K562 (cell line): ENCODE measurements around the gene VMP1. TPM values are rescaled to one million over a fixed set of nuclear protein-coding genes. Genes with fewer than 3 reads are reported as not detected.

Experiments used
- DEAF1 ChIP-seq: fragments of 450-650 bp; formaldehyde crosslinking; IDR thresholded peaks from 2 replicates; pipeline ENCODE4 v1.4.0; 2020; ENCODE audit warnings: mild to moderate bottlenecking, moderate library complexity
- EZH2 ChIP-seq: IDR thresholded peaks from 2 replicates; pipeline ENCODE4 v1.6.1; 2012; ENCODE audit warnings: low read depth, mild to moderate bottlenecking, inconsistent platforms, low read length, borderline replicate concordance
- GABPA ChIP-seq: fragments of 200-800 bp; sonication (Bioruptor generic); conservative IDR thresholded peaks from 2 replicates; pipeline ENCODE4 v1.6.1; 2016; ENCODE audit warnings: low read depth, missing genetic modification characterization, missing compliant biosample characterization
- GTF2F1 ChIP-seq: IDR thresholded peaks from 2 replicates; pipeline ENCODE4 v1.6.1; 2011; ENCODE audit warnings: low read depth, low read length, improper control_type of control experiment
- HMG20A ChIP-seq: fragments of 450-650 bp; formaldehyde crosslinking; conservative IDR thresholded peaks from 2 replicates; pipeline ENCODE4 v1.4.0; 2020; ENCODE audit warnings: mild to moderate bottlenecking, mixed read lengths
- HNRNPLL ChIP-seq: fragments of 200-400 bp; formaldehyde crosslinking; IDR thresholded peaks from 2 replicates; pipeline ENCODE4 v1.6.1; 2017; ENCODE audit warnings: low read length, low read depth, mild to moderate bottlenecking; ENCODE audit not compliant: poor library complexity, severe bottlenecking
- LARP7 ChIP-seq: fragments of 450-650 bp; IDR thresholded peaks from 2 replicates; pipeline ENCODE4 v1.6.1; 2016
- NCOA4 ChIP-seq: fragments of 450-650 bp; IDR thresholded peaks from 2 replicates; pipeline ENCODE4 v1.6.1; 2018; ENCODE audit warnings: mild to moderate bottlenecking; ENCODE audit not compliant: partially characterized antibody
- RFX5 ChIP-seq: IDR thresholded peaks from 2 replicates; pipeline ENCODE4 v1.6.1; 2011; ENCODE audit warnings: low read depth, mild to moderate bottlenecking, improper control_type of control experiment, low read length
- SMARCE1 ChIP-seq: fragments of 450-650 bp; IDR thresholded peaks from 2 replicates; pipeline ENCODE4 v1.7.1; 2016; ENCODE audit warnings: mild to moderate bottlenecking
- TAF15 ChIP-seq: fragments of 200-400 bp; formaldehyde crosslinking; IDR thresholded peaks from 2 replicates; pipeline ENCODE4 v1.6.1; 2017; ENCODE audit warnings: mild to moderate bottlenecking, low read depth, low read length, moderate library complexity
- polyA plus RNA-seq, 8 experiments: library from polyadenylated mRNA; depleted of rRNA in 4 of 8; stranded (reverse) in 5 of 8; unstranded in 3 of 8; fragments of >200 nt; fragmentation: Nextera tagmentation in 2 of 8; fragmentation: Illumina TruSeq in 1 of 8; extraction: Ambion mirVana in 2 of 8; extraction: Trizol in 1 of 8; gene quantifications; 2 replicates each; pipeline versions ENCODE4 v1.2.1 to v1.2.3, GENCODE V29; 2011 to 2014; ENCODE audit warnings: inconsistent platforms in 1 of 8, missing spikeins in 1 of 8
- total RNA-seq, 7 experiments: library from RNA; depleted of rRNA in 6 of 7; stranded (reverse); fragments of >200 nt in 6 of 7; fragmentation: Illumina TruSeq in 2 of 7; extraction: Trizol in 2 of 7; gene quantifications; 2 replicates each; pipeline versions ENCODE4 v1.2.1 to v1.2.3, GENCODE V29; 2011 to 2021; ENCODE audit warnings: low replicate concordance in 1 of 7
- TF ChIP-seq, protein P1 (sequence below): sonication (generic); IDR thresholded peaks from 2 replicates; pipeline ENCODE4 v1.6.1; 2016
- TF ChIP-seq, protein P2 (sequence below), 2 experiments: fragments of 450-650 bp; conservative IDR thresholded peaks; 2 replicates each; pipeline ENCODE4 v1.6.1; 2017; ENCODE audit warnings: mild to moderate bottlenecking in 2 of 2, moderate library complexity in 2 of 2
- TF ChIP-seq, protein P3 (sequence below): fragments of 200-800 bp; sonication (Bioruptor generic); IDR thresholded peaks from 2 replicates; pipeline ENCODE4 v1.6.1; 2017; ENCODE audit warnings: missing genetic modification characterization, missing compliant biosample characterization
- TF ChIP-seq, protein P4 (sequence below): sonication (generic); formaldehyde crosslinking; IDR thresholded peaks from 2 replicates; pipeline ENCODE4 v1.4.0; 2020; ENCODE audit warnings: mild to moderate bottlenecking, missing genetic modification reagents
- TF ChIP-seq, protein P5 (sequence below): sonication (generic); formaldehyde crosslinking; IDR thresholded peaks from 2 replicates; pipeline ENCODE4 v1.9.0; 2022; ENCODE audit warnings: mild to moderate bottlenecking, missing genetic modification reagents

The VMP1 gene
- total and polyA plus RNA-seq, 9 of the 15 experiments (the other 6 are each of a cell fraction or from before 2014, with no cell fraction given): 123 to 304 (median 151) TPM

DNA sequence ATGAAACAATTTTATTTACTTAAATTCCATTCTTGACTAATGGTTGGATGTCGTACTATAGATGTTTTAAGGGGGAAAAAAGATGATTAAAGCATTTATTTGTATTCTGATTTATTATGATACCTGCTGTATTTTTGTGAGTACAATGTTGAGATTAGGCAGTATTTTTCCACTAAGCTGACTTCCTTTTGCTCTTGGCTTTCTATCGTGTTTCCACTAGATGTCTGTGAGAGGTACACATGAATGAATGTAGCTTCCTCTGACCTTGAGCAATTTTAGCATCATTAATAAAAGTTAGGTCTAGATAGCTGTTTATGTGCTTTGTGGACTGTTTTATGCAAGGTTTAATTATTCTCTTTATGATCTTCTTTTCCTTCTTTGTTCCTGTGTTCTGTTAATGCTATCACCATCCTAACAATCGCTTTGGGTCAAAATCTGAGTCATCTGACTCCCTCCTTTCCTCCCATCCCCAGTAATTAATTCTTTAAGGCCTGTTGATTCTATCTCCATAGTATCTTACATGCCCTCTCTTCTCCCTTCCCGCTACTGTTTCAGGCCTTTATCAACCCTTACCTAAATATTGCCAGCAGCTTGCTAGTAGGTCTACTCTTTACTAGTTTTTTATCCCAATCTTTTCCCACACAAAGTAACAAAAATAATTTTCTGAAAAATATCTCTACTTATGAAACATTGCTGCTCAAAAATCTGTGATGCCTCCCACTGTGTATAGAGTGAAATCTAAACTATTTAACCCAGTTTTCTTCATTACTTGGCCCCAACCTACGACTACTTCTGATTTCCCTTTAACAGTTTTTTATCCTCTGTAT lies 76.0 kb downstream of the VMP1 start (continued):
- TF ChIP-seq RFX5 (no peak), SMARCE1 (peak; percentile 52), GABPA (tag) (no peak), LARP7 (no peak), NCOA4 (no peak), HMG20A (CRISPR knock-in tag) (no peak), EZH2 (no peak), TAF15 (no peak), GTF2F1 (no peak), HNRNPLL (no peak), DEAF1 (CRISPR knock-in tag) (0 out of 2 replicates have a peak, but pooled peaks have one; percentile 6)
- TF ChIP-seq, protein P1, sequence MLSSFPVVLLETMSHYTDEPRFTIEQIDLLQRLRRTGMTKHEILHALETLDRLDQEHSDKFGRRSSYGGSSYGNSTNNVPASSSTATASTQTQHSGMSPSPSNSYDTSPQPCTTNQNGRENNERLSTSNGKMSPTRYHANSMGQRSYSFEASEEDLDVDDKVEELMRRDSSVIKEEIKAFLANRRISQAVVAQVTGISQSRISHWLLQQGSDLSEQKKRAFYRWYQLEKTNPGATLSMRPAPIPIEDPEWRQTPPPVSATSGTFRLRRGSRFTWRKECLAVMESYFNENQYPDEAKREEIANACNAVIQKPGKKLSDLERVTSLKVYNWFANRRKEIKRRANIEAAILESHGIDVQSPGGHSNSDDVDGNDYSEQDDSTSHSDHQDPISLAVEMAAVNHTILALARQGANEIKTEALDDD: peak; percentile 83
- TF ChIP-seq, protein P2, sequence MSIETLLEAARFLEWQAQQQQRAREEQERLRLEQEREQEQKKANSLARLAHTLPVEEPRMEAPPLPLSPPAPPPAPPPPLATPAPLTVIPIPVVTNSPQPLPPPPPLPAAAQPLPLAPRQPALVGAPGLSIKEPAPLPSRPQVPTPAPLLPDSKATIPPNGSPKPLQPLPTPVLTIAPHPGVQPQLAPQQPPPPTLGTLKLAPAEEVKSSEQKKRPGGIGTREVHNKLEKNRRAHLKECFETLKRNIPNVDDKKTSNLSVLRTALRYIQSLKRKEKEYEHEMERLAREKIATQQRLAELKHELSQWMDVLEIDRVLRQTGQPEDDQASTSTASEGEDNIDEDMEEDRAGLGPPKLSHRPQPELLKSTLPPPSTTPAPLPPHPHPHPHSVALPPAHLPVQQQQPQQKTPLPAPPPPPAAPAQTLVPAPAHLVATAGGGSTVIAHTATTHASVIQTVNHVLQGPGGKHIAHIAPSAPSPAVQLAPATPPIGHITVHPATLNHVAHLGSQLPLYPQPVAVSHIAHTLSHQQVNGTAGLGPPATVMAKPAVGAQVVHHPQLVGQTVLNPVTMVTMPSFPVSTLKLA (conservative IDR thresholded peaks at IDR 0.05): no peak
- TF ChIP-seq, protein P3, sequence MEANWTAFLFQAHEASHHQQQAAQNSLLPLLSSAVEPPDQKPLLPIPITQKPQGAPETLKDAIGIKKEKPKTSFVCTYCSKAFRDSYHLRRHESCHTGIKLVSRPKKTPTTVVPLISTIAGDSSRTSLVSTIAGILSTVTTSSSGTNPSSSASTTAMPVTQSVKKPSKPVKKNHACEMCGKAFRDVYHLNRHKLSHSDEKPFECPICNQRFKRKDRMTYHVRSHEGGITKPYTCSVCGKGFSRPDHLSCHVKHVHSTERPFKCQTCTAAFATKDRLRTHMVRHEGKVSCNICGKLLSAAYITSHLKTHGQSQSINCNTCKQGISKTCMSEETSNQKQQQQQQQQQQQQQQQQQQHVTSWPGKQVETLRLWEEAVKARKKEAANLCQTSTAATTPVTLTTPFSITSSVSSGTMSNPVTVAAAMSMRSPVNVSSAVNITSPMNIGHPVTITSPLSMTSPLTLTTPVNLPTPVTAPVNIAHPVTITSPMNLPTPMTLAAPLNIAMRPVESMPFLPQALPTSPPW (CRISPR knock-in tag): peak; percentile 21; the same call in 1 of the 2 replicates
- TF ChIP-seq, protein P4, sequence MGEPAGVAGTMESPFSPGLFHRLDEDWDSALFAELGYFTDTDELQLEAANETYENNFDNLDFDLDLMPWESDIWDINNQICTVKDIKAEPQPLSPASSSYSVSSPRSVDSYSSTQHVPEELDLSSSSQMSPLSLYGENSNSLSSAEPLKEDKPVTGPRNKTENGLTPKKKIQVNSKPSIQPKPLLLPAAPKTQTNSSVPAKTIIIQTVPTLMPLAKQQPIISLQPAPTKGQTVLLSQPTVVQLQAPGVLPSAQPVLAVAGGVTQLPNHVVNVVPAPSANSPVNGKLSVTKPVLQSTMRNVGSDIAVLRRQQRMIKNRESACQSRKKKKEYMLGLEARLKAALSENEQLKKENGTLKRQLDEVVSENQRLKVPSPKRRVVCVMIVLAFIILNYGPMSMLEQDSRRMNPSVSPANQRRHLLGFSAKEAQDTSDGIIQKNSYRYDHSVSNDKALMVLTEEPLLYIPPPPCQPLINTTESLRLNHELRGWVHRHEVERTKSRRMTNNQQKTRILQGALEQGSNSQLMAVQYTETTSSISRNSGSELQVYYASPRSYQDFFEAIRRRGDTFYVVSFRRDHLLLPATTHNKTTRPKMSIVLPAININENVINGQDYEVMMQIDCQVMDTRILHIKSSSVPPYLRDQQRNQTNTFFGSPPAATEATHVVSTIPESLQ (CRISPR knock-in tag): no peak
- TF ChIP-seq, protein P5, sequence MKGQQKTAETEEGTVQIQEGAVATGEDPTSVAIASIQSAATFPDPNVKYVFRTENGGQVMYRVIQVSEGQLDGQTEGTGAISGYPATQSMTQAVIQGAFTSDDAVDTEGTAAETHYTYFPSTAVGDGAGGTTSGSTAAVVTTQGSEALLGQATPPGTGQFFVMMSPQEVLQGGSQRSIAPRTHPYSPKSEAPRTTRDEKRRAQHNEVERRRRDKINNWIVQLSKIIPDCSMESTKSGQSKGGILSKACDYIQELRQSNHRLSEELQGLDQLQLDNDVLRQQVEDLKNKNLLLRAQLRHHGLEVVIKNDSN: no peak
